GF-D8 (cell line): ENCODE measurements around the gene RNASET2.
"Not testable (repeated sequence)": the region's sequence is repeated elsewhere in the genome, so short reads cannot be mapped to it uniquely, and the experiment has no call there.

Source experiments
- DNase-seq: peaks from one replicate; lab custom pipeline; 2025; lab: John Stamatoyannopoulos, UW

Gene RNASET2

GRCh38 chr6:166927935-166928643 is 28.3 kb downstream of the RNASET2 start:
- DNase-seq, result no peak

GRCh38 chr6:166927240-166927934 is 29.0 kb downstream of the RNASET2 start:
- no peak for DNase-seq

- DNase-seq, result no peak
These were observed 29.6 kb downstream of the RNASET2 start for GRCh38 chr6:166926748-166927147.

- no peak for DNase-seq
These were observed 31.0 kb downstream of the RNASET2 start for GRCh38 chr6:166925141-166925996.

- DNase-seq, result no peak
These were observed 31.8 kb downstream of the RNASET2 start for GRCh38 chr6:166924531-166924930.

GRCh38 chr6:166922937-166923336 is 33.4 kb downstream of the RNASET2 start:
- no peak for DNase-seq

- DNase-seq, result no peak
These were observed 34.8 kb downstream of the RNASET2 start for GRCh38 chr6:166921570-166921969.

- no peak for DNase-seq
These were observed 39.5 kb downstream of the RNASET2 start for GRCh38 chr6:166916824-166917223.

- not testable (repeated sequence) for DNase-seq
These were observed 40.9 kb downstream of the RNASET2 start for GRCh38 chr6:166915484-166915883.

- DNase-seq, result not testable (repeated sequence)
These were observed 41.4 kb downstream of the RNASET2 start for GRCh38 chr6:166914952-166915351.

- no peak for DNase-seq
These were observed 45.1 kb downstream of the RNASET2 start for GRCh38 chr6:166911248-166911677.

- DNase-seq, result no peak
These were observed 45.7 kb downstream of the RNASET2 start for GRCh38 chr6:166910601-166911000.

- peak; percentile 19 for DNase-seq
These were observed 47.5 kb downstream of the RNASET2 start for GRCh38 chr6:166908811-166909210.

- no peak for DNase-seq
These were observed 48.2 kb downstream of the RNASET2 start for GRCh38 chr6:166907871-166908806.

GRCh38 chr6:166907373-166907841 is 48.9 kb downstream of the RNASET2 start:
- no peak for DNase-seq

GRCh38 chr6:166906376-166907044 is 49.8 kb downstream of the RNASET2 start:
- no peak for DNase-seq

- DNase-seq, result no peak
These were observed 50.7 kb downstream of the RNASET2 start for GRCh38 chr6:166905505-166906134.

GRCh38 chr6:166905013-166905412 is 51.3 kb downstream of the RNASET2 start:
- no peak for DNase-seq

GRCh38 chr6:166904101-166904746 is 52.1 kb downstream of the RNASET2 start:
- DNase-seq, result no peak

GRCh38 chr6:166903500-166903899 is 52.9 kb downstream of the RNASET2 start:
- no peak for DNase-seq
